Superior temporal gyrus (tissue), 1 donor: Measurements from ENCODE around the gene SRGAP1.

Source experiments
- DNase-seq: peaks from one replicate; pipeline ENCODE4 v3.0.0-alpha.2; 2016; ENCODE audit errors: extremely low spot score

The SRGAP1 gene

DNA sequence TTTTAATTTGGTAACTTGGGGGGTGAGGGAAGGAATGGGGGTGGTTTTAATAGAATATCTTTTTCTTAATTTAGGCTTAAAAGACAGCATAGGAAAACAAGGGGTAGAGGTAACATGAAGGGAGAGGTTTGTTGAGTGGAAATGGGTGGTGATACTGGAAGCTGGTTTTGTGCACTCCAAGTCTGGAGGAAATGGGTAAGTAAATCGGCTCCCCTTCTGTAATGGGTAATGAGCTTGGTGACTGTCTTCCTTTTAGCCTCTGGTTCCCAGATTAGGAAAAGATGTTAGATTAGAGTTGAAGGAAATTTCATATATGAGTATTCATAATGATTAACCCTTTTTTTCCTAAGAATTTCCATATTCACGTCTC lies 122.1 kb downstream of the SRGAP1 start:
- DNase-seq: no peak

GRCh38 chr12:63967358-63968145 lies 123.1 kb downstream of the SRGAP1 start:
- DNase-seq: no peak

DNA sequence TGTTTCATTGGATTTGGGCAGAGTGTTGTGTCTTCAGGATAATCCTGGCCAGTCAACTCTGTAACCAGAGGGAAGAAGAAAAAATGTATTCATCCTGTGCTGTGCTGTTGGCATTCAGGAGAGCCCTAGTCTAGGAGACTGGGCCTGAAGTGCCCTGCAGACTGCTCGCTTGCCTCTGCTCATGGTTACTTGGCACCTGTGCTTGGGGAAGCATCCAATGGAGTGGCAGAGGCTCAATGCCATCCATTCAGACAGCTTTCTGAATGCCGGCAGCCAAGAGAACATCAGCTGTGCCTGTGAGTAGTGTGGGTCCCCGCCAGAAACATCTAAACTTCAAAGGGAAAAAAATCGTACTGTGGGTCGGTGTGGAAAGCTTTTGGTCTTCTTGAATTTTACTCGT lies 124.2 kb downstream of the SRGAP1 start:
- DNase-seq: peak; percentile 80

- DNase-seq: no peak
These were observed 132.4 kb downstream of the SRGAP1 start for GRCh38 chr12:63976902-63977395.

GRCh38 chr12:63977441-63977840 lies 132.9 kb downstream of the SRGAP1 start:
- no peak for DNase-seq

GRCh38 chr12:63978519-63978918 lies 134.0 kb downstream of the SRGAP1 start:
- no peak for DNase-seq

DNA sequence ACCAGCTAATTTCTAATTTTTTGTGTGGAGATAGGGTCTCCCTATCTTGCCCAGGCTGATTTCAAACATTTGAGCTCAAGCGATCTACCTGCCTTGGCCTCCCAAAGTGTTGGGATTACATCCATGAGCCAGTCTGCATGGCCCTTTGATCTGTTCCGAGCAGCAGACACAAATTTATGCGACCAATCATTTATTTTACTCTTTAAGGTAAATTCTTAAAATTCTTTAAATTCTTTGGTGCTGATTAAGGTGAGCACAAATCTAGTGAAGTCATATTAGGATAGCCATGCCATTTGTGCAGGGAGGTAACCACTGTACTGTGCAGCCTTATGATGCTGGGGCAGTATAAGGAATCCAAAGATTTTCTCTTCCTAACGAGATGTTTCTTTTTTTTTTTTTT lies 135.7 kb downstream of the SRGAP1 start:
- DNase-seq: no peak

GRCh38 chr12:63981343-63981742 lies 136.8 kb downstream of the SRGAP1 start:
- DNase-seq: no peak

GRCh38 chr12:63982604-63983295 lies 138.2 kb downstream of the SRGAP1 start:
- no peak for DNase-seq

- no peak for DNase-seq
These were observed 141.0 kb downstream of the SRGAP1 start for GRCh38 chr12:63985456-63985855.

DNA sequence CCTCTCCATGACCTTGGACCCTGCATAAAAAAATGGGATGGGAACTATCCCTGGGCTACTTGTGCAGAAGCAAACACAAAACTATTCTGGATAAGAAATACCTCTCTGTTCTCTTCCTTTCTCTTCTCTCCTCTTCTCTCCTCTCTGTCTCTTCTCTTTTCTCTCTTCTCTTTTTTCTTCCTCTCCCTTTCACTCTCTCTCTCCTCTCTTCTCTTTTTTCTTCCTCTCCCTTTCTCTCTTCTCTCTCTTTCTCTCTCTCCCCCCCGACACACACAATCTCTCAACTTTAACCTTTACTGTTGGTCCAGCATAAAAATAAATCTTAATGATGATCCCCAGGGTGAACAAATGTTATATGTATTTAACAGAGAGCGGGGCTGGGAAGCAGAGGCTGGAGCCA lies 141.4 kb downstream of the SRGAP1 start:
- no peak for DNase-seq

DNA sequence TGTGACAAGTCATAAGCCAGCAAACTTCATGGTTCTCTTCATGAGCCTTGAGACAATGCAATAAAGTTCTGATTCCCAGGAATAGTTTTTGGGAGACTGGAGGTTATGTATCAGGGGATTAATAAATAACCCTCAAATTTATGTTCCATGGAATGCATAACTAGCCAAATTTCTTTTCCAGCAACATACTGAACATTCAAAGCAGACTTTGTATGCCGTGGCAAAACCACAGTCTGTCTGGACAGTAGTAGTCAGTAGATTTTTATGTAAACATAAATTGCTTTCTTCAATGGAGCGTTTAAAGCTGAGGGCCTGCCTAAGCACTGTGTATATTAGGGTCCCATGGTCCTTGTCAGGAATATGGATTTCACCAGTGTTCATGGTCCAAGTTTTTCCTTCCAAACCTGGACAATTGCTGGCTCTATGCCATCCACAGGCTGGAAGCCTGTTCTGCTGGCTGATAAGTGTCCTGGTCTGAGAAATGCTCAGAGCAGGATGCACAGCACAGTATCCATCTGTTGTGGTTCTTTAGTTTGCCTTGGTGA lies 144.9 kb downstream of the SRGAP1 start:
- no peak for DNase-seq

DNA sequence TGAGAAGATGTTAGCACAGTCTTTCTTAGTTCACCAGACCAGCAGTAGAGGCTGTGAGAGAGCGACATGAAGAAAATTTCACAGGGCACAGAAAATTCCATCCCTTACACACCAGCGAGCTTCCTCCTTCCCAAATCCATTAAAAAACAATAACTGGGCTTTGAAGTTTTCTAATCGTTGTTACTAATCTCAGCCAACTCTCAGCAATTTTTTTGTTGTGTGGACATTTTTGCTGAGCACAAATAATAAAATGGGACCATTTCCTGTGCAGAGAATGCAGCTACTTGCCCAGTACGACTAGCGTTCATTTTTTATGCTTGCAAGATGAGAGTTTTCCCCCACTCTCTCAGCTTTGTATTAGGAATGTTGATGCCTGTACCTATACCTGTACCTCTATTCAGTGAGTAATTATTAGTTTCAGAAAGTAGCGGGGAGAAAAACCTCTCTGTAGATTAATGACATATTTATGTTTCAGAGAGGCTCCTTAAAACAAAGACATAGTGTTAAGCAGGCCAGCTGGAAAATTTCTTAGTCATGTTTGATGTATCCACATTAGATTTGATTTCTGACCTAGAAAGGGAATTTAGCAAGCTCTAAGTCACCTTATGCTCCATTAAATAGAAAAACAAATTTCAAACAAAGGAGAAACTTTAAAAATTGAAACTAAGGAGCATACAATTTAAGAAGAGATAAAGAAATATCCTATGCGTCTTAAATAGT lies 146.5 kb downstream of the SRGAP1 start:
- DNase-seq: no peak

DNA sequence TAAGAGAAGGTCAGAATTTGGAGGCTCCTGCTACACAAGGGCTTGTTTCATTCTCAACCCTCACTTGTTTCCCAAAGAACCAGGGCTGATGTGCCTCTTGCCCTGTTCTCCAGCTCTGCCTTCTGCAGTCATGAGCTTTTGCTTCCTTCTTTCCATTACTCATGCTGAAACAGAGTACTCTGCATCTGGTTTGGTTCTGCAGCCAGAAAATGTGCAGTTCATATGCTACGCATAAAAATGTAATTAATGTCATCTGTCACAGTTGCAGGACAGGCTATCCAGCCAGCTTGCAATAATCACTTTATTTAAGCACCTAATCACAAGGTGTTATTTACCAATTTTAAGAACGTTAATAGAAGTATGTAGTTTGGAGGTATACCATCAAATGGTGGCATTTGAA lies 150.2 kb downstream of the SRGAP1 start:
- DNase-seq: no peak

DNA sequence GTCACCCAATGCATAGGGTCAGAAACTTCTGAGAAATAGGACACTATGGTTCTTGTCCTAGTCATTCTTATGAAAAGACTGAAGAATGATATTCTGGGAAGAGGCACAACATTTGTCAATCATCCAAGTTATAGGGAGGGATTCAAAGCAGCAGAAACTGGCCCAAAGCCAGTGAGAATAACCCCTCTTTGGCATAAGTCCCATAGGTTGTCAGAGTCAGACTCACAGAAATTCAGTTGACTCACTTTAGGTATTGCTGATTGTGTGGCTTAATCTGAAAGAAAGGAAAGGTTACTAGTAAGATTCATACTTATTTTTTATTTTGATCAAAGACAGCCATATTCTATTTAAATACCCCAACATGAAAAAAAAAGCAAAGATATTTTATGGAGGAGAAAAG lies 151.0 kb downstream of the SRGAP1 start:
- DNase-seq: no peak

DNA sequence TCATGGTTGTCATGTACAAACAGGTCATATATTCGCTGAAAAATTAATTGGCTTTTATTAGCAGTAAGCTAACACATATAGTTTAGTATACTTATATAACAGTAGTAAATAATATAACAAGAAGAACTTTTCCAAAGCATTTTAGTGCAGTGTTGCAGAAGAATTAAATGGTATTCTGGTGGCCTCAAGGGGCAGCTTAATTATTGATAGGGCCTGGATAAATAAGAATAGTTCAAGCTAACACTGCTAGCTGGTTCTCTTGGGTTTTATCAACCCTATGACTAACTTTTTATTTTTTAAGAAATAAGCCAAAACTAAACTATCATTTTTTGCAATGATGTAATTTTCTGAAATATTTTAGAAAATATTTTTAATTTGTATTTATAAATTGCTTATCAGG lies 152.1 kb downstream of the SRGAP1 start:
- DNase-seq: no peak

GRCh38 chr12:63997198-63997597 lies 152.7 kb downstream of the SRGAP1 start:
- no peak for DNase-seq

- no peak for DNase-seq
These were observed 154.1 kb downstream of the SRGAP1 start for GRCh38 chr12:63998584-63998983.

- no peak for DNase-seq
These were observed 155.4 kb downstream of the SRGAP1 start for GRCh38 chr12:63999853-64000252.

DNA sequence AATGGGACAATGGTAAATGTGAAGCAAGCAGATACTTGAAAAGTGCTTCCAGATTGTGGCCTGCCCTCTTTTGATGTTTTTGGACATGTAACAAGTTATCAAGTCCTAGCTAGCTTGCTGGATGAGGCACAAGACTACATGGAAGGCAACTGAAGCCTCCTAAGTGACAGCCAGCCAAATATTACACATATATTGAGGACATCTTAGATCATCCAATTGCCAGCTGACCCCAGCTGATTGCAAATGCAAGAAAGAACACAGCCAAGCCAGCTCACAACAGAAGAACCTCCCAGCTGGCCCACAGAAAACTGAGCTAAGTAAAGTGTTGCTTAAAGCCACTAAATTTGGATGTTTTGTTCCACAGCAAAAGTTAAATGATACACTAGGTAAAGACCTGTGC lies 156.9 kb downstream of the SRGAP1 start:
- no peak for DNase-seq

DNA sequence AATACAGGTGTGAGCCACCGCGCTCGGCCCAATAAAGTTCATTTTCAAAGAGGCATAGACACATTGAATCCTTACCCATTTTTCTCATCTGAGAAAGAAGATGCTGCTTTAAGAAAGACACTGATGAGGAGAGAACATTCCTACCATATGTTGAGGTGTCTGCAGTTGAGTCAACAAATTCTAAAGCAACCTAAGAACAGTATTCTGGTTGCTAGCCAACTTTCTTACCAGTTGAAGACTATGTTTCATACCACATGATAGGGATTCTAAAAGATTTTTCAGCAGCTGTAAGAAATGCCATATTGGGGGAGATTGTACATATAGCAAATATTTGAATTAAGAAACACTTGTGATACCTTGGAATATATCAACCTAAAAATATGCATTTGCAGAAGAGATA lies 160.1 kb downstream of the SRGAP1 start:
- no peak for DNase-seq

DNA sequence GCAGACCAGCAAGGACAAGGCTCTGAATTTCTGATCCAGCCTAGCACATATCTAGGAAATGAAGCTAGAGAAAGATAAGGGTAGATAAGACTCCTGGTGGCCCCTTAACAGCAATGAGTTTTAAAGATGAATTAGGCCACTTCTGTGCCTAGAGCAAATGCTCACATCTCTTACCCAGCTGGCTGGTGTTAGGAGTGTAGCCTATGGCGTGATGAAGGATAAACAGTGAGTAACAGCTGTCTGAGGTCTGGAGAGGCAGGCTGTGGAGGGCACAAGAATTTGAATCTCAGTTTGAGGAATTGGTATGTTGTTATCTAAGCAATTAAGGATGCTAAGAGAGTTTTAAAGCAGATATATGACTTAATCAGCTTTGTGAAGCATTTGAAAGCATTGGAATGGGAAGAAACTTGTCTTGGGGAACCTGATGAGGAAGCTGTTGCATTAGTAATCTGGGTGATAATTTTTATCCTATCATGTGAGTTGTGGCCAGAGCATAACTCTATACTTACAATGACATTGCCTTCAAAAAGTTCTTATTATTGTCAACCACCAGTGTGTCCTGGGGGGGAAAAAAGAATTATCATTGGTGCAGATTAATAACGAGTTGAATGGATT lies 161.8 kb downstream of the SRGAP1 start:
- DNase-seq: no peak
